Activated naive CD4-positive, alpha-beta T cell (primary cell): ENCODE data around the gene EXOC6B.

ENCODE experiments used
- DNase-seq, 4 experiments: peaks; one replicate each; lab custom pipeline; 2025; lab: John Stamatoyannopoulos, UW

Gene EXOC6B

DNA sequence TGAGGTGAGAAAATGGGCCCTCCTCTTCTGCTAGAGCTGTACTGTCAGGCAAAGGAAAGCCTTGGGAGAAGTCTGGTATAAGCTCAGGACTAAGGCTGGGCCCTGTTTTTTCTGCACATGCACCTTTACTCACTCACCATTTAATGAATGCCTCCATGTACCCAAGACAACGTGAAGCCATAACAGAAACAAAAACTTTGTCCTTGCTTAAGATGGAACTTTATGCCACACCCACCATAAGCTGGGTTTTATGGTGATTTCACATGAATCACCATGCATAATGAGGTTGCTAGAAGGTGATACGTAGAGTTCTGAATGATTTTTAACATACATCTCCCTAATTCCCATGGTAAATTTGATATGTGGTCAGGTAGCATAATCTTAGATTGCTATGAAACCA lies 614.5 kb downstream of the EXOC6B start:
- no peak for DNase-seq

DNA sequence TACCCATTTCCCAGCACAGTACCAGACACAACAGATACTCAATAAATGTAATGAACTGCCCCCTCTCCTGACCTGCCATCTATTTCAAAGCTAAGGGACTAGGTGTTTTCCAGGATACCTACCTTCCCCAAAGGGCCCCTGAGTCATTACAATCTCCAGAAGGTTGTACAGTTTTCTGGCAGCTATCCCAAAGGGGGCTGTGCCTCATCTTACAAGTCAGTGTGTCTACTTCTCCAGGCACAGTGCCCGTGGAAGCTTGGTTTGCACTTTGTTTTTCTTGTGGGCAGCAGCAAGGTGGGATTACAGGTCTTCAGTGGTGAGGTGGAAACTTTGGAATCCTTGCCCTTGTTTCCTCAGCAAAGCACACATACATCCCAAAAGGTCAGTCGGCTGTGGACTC lies 615.4 kb downstream of the EXOC6B start:
- no peak for DNase-seq

DNA sequence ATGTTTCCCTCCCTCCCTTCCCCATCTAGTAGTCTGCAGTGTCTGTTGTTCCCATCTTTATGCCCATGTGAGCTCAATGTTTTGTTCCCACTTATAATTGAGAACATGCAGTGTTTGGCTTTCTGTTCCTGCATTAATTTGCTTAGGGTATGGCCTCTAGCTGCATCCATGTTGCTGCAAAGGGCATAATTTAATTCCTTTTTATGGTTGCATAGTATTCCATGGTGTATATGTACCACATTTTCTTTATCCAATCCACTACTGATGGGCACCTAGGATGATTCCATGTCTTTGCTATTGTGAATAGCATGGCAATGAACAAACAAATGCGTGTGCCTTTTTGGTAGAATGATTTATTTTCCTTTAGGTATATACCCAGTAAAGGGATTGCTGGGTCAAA lies 617.6 kb downstream of the EXOC6B start:
- no peak for DNase-seq

DNA sequence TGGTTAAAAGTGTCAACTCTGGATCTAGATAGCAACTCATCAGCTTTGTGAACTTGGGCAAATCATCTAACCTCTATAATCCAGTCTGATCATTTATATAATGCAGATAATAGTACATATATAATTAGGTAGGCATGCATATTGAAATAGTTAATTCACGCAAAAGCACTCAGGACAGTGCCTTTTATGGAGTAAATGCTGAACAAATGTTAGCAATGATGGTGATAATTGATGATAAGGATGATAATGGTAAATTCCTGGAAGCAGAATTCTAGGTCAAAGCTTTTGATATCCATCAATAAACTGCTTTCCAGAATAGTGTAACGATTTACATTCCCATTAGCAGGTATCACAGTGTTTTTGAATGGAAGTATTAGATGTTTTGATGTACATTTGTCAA lies 618.5 kb downstream of the EXOC6B start:
- DNase-seq, result no peak

DNA sequence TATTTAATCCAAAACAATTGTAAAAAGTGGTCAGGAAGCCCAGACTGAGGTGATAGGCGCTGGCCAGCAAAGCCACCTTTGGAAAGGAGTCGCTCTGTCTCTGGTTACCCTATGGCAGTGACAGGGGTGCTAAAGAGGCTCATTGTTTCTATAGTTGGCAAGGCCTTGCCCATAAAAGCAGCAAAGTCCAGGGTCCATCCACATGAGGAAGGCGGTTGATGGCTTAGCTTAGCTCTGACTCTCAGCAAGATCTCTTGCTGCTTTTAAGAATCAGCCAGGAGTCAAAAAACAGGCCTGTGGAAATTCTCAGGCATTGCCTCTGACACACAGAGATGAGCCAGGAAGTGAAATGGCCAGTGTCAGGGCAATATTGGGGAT lies 620.3 kb downstream of the EXOC6B start:
- DNase-seq, result no peak

DNA sequence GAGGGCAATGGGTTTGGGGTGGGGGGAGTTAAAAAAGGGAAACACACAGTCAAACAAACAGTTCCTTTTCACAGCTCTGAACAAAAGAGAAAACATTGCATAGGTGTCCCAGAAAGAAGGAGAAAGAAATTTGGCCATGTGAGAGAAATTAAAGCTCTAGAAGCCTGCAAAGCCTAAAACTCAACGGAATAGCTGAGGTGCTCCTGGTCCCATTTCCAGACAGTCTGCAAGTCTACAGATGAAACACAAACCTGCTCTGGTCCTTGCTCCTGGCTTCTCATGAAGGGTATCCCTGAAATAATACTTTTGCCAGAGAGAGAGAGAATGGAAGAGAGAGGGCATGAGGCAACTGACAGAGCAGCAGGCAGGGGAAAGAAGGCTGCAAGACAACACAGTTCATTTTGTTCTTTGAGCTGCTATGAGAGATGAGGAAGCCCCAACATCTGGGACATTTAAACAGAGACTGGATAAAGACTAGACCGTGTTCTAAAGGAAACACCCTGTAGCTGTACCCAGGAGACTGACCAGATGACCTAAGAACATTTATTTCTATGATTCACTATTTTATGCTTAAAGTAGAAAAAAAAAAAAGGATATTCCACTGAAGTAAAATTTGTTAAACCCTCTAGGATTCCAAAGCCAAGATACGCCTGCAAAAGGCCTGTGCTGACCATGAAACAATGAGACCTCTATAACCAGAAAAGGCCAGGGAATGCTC lies 620.9 kb downstream of the EXOC6B start:
- no peak for DNase-seq

DNA sequence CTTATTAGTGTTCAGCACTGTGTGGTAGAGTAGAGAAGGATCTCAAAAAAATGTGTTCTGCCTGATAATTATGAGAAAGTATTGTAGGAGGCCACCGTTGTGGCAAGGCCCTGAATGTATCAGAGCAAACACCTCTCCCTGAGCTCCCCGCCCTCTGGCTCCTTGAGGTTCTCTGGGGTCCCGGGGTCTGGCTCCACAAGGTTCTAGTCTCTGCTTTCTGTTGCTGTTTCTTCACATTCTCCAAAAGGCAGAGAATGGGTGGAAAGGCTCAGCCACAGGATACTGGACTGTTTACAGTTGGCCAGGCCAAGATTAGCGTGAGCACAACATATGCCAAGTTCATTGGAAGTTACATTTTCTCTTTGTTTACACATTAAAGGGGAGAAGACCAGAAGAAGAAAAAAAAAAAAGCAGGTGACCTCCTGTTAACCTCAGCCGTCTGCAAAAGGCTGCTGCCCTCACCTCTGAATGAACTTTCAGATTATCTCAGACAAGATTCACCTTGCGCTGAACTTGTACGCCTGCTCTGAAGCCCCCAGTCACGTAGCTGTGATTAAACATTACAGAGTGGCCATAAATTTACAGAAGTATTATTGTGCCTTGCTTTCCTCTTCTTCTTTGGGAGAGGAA lies 621.6 kb downstream of the EXOC6B start:
- DNase-seq, result no peak

DNA sequence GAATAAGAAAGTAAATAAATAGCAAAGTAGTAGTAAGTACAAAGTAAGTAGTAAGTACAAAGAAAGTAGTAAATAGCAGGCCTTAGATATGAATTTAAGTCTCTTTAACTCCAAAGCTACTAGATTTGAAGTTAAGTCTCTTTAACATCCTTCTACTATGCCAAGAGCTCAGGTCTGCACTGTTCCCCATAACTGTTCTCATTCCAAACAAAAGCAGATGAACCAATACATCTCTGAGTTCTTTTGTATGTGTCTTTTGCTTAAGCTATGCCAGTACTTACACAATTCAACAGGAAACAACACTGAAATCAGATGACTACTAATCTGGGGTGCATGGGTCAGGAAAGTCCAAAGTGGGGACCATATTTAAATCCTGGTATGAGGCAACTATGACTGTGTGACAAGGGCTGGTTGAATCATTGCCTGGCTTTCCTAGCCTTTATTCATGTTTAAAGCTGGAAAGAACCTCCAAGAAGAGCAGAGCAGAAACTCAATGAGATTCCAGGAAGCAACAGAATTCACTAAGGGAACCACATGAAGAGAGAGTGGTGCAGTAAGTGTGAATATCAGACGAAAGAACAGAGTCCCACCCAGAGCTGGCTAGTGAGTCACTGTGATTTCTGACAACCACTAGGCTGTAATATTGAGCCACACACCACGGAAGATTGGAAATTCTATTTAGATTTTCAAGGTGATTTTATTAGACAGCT lies 627.1 kb downstream of the EXOC6B start:
- DNase-seq, result no peak

DNA sequence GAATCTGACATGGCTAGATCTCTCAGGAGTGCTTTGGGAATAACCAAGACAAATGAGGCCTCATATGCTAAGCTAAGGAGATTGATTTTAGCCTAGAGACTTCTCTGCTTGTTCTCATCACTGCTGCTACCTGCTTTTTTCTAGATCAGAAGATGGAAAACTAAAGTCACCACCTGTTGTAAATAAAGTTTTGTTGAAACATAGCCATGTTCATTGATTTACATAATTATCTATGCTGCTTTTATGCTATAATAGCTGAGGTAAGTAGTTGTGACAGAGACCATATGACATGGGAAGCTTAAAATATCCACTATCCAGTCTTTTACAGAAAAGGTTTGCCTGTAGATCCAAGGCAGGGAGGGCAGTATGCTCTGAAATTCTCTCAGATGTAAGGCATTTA lies 632.1 kb downstream of the EXOC6B start:
- no peak for DNase-seq

DNA sequence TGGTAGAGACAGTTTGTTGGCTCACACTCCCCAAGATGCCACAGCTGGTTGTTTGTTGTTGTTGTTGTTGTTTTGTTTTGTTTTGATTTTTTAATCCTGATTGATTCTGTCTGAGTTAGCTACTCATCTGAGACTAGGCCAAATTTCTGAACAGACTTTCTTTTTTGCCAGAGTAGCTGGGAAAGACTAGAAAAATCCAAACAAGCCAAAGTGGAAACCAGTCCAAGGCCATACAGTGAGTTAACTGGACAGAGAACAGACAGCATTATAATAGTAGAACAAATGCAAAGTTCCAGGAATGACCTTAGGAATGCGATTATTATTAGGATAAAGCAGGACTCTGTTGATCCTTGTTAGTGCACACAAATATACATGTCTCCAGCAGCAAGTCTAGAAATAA lies 634.4 kb downstream of the EXOC6B start:
- no peak for DNase-seq

DNA sequence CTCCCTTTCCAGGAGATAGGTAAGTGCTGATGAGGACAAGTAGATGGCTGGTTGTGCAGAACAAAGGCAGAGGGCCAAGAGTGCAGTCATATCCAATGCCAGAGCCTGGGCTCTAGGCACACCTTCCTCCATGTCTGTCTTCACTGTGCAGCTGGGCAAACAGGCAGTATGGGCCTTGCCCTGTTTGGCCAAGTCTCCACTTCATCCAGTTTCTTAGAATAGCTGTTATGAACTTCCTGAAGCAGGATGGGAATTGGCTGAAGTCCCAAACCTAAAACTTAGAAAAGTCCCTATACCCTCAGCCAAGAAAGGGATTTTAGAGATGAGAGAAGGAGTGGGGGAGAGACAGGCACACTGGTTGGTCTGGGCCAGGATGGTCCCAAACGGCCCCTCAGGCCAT lies 640.6 kb downstream of the EXOC6B start:
- no peak for DNase-seq

DNA sequence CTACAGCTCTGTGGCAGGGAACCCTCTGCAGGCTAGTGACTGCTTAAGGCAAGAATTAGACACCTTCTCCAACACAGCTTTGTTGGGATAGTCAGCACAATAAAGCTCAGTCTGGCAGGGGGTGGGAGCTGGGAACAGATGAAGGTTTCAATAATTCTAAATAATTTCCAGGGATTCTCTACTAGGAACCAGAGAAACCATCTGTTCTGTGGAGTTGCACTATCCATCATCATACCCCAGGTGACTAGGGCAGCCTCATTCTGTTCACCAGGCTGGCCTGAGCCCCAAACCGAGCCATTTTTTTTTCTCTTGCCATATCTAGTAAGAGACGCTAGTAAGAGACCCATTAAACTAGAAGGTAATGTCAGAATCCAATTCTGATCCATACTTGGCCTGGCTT lies 642.4 kb downstream of the EXOC6B start:
- no peak for DNase-seq

DNA sequence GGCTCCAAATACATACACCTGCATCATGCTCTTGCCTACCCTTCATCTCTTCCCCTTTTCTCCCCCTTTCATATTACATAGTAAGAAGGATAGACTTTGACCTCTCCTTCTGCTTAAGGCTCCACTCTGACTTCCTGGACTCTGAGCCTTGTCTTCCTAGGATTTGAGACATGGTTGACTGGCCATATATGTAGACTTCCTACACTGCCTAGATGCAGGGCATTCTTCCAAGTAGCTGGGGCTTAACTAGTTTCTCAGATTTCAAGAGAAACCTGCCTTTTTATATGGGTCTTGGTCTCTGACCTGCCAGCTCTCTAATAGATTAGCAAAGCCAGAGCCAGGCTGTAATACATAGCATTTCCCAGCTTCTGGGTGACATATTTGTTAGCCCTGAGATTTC lies 642.8 kb downstream of the EXOC6B start:
- no peak for DNase-seq

DNA sequence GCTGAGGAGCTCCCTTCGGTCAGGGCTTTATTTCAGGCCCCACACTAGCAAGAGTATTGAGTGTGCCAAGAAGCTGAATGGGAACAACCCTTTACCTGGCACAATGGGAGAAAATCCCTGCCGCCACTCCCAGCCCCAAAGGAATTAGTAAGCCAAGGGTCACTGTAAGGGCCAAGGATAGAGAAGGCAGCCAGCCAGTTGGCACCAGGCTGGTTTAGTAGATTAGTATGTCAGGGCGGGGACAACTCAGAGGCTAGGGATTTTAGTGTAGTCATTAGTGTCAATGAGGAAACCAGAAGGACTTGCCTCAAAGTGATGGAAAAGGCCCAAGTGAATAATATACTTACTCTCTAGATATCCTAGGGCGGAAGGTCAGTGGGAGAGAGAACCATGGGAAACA lies 643.3 kb downstream of the EXOC6B start:
- DNase-seq, result no peak

DNA sequence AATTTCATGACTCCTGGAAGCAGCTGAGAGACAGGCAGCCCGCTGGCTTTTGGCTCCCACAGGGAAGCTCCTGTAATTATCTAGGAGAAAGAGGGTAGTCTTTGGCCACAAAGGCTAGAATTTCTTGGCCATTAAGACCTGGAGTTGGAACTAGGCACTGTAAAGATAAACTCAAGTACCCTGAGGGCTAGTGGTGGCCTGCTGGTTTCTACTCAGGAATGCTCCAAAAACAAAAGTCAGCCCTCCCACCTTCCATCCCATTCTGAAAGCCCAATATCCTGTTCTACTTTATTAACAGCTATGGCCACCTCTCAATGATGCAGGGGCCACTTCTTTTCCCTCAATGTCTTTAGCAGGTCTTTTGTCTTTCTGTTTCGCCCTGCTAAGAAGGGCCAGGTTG lies 644.2 kb downstream of the EXOC6B start:
- DNase-seq, result no peak

DNA sequence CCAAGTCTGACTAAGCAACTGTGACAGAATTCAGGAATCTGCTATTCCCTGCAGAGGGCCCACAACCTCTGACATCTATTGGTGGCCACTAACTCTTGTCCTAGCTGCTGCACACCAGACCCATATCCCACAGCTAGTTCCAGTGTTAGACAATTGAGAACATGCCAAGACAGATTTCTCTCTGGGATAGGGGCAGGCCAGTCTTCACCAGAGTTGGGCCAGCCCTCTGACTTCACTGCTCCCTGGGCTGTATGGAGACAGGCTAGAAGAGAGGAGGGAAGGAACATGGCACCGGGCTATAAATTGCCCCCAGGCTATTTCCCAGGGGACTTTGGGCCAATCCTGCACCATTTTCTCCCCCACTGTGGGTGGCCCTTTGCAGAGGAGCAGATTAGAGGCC lies 645.5 kb downstream of the EXOC6B start:
- DNase-seq, result no peak

DNA sequence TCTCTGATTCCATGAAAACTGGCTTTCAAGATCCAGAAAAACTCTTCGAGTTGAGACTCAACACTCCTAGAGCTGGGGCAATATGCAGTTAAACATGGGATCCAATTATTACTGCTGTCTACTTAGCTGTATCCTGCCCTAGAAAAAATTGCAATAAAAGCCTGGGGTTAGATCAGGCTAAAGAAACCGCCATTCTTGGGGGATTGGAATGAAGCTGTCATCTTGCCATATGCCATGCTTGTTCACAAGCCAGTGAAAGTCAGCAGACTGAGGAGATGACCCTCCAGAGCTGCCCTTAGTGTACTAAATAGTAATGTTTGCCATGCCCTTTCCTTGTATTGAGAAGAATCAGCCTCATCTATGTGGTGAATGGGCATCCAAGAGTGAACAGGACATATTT lies 647.3 kb downstream of the EXOC6B start:
- DNase-seq, result no peak

DNA sequence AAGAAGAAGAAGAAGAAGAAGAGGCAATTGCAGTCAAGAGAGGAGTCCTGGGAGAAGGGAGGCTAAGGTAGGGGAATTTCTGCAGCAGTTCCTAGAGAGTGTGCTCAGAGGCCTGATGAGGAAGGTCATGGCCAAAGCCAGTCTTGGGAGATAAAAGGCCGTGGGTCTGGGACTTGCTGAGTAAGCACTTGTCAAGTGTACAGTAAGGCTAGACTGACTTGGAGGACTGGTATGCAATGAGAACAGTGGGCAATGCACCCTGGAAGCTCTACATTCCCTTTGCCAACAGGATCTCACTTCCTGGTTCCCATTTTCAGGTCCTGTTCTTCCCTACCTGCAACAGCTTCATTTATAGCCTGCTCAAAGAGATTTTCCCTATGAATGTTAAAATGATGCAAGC lies 649.6 kb downstream of the EXOC6B start:
- DNase-seq, result no peak

DNA sequence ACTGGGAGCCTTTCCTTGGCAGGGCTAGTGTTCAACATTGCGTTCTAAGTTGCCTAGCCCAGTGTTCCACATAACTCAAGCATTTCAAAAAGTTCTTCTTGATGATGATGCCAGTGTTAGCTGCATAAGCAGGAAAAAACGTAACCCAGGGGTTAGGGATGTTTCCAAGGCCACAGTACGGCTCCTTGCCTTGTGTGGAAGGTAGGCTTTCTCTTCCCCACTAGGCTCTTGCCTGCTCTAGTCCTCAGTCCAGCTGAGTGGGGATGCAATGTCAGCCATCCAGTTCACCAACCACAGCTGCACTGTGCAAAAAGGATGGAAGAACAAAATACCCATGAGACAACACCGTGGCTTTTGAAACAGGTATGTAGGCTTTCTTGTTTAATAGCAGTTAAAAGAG lies 650.2 kb downstream of the EXOC6B start:
- DNase-seq, result no peak

DNA sequence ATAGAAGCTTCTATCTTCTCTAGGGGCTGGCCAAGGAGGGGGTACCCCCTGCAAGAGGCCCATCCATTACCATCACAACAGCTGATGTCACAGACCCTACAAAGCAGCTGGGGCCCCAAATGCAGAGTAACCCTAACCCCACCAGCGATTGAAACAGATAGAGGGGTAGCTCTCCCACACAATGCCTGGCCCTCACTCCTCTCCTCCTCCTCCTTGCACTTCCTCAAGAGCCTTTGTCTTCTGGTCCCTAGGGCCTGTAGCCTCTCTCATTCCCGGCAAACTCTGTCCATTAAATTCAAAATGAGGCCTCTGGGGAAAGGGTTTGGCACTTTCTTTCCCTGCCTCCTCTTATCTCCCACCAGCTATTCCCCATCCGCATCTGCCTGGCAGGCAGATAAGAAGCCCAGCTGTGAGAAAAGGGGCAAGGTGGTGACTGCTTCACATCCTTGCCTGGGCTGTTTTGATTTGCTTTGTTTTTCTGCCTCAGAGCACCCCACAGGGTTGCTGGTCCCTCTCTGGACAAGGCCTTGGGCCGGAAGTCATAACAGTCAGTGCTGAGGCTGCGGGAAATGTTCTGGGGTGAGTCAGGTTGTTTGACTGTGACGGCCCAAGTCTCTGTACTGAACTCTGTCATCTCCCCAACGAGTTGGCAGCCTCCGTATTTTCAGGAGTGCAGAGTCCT lies 652.1 kb downstream of the EXOC6B start:
- DNase-seq, result no peak

DNA sequence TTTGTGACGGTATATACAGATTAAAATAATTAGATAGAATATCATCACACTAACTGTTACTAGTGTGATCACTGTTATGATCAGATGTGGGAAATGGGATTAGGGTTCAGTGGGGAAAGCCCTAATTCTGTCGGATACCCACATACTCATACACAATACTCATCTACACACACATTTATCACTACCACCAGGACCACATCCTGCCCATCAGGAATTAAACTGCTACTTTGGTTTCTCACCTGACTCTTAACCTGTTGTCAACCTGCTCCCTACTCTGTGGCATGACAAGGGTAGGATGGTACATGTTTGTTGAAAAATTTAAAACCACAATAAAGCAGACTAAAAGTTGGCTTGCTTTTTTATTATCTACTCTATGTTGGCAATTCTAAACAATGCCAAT lies 653.4 kb downstream of the EXOC6B start:
- DNase-seq, result no peak

DNA sequence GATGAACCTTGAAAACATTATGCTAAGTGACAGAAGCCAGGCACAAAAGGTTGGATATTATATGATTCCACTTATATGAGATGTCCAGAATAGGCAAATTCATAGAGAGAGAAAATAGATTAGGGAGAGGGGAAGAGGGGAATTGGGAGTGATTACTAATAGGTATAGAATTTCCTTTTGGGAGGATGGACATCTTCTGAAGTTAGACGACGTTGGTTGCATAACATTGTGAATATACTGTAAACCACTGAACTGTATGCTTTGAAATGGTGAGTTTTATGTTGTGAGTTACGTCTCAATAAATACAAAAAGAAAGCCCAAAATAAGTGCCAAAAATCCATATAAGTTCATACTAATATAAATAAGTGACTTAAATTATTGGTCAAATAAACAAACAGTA lies 659.6 kb downstream of the EXOC6B start:
- DNase-seq, result no peak

DNA sequence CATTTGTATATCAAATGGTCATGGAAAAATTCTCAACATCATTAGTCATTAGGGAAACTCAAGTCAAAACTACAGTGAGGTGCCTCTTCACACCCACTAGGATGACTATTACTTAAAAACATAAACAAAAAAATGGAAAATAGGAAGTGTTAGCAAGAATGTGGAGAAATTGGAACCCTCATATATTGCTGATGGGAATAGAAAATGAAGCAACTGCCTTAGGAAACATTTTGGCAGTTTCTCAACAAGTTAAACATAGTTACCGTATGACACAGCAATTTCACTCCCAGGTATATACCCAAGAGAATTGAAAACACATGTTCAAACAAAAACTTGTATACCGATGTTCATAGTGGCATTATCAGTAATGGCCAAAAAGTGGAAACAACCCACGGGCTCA lies 660.0 kb downstream of the EXOC6B start:
- DNase-seq, result no peak
